ENCODE results near the gene MTRR. TPM values are rescaled to one million over a fixed set of nuclear protein-coding genes. Genes with fewer than 3 reads are reported as not detected.

MTRR gene
- 100 to 1,000 TPM in 1 of 4 donors, 10 to 100 TPM in 3; 39.8 to 138 (median 49.3) TPM for total RNA-seq

DNA sequence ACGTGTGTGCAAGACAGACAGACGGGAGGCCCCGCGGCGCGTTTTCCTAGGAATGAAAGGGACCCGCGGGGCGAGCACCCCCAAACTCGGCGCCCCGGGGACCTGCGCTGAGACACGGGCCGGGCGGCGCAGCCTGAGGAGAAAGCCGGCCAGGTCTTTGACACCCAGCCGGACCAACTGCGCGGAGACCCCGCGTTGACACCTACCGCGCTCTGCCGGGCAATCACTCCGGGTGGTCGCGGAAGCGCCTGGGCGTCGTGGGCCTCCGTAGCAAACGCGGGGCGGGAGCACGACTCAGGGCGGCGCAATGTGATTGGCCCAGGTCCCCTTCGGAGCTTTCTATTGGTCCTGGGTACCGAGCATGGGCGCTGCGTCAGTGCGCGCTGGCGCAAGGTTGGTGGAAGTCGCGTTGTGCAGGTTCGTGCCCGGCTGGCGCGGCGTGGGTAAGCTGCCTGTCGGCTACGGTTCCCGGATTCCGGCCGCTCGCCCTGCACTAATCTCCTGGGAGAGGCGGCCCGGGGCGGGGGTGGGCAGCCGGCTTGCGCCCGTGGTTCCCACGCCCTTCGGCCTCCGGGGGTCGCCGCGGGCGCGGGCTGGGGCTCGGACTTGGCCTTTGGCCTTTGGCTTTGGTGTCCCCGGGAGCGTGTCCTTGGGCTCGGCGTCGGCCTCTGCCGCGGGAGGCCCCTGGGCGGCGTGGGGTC, at the start of gene MTRR, which contains the start of gene FASTKD3:
Gene MTRR, plus strand, starts transcription at position 376 of the 701 bp plus-strand sequence. CDS start 1,647 bp downstream, outside the sequence.
Gene FASTKD3, minus strand, starts transcription at position 259 of the 701 bp plus-strand sequence. CDS start 948 bp downstream, outside the sequence.
- peak in 1 of 2 donors; percentile 78 for TF ChIP-seq POLR2A (IDR thresholded peaks at IDR 0.05)
- TF ChIP-seq, protein P1, sequence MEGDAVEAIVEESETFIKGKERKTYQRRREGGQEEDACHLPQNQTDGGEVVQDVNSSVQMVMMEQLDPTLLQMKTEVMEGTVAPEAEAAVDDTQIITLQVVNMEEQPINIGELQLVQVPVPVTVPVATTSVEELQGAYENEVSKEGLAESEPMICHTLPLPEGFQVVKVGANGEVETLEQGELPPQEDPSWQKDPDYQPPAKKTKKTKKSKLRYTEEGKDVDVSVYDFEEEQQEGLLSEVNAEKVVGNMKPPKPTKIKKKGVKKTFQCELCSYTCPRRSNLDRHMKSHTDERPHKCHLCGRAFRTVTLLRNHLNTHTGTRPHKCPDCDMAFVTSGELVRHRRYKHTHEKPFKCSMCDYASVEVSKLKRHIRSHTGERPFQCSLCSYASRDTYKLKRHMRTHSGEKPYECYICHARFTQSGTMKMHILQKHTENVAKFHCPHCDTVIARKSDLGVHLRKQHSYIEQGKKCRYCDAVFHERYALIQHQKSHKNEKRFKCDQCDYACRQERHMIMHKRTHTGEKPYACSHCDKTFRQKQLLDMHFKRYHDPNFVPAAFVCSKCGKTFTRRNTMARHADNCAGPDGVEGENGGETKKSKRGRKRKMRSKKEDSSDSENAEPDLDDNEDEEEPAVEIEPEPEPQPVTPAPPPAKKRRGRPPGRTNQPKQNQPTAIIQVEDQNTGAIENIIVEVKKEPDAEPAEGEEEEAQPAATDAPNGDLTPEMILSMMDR (IDR thresholded peaks at IDR 0.05) = no peak
- Histone ChIP-seq H3K27me3 (no peaks in the 10 kb centered on the region), H3K27ac (peak within 1 kb of the TSS; percentile 24 to 74 (median 71)), H3K9me3 (no peaks in the 10 kb centered on the region), H3K36me3 (peaks cover 0 to 2% of the 10 kb centered on the region in 2 donors), H3K4me1 (peaks cover 9 to 10% of the 10 kb centered on the region in 2 donors), H3K4me3 (replicated peaks in 1 of 3) (peak within 1 kb of the TSS; percentile 48 to 96 (median 66))
- peak; percentile 94 for DNase-seq
- intact Hi-C loops (cut with DNase I) = no loop called here
- WGBS, 2 donors = 1% methylated on average over 21 to 22 of the region's 83 CpGs

DNA sequence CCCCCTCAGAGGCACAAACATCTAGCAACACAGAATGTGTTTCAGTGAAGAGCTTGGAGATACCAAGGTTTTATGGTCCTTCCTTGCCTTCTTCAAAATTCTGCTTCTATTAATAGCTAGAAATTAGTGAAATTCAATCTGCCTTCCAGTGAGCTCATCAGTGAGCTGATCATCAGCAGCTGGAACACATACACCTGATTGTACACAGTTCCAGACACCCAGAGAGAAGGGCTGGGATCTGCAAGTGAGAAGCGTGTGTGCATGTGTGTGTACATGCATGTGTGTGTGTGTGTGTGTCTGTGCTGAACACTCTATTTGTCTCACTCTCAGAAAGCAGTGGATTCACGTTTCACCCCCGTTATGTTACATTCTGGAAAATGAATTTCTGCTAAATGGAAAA, 46.5 kb upstream of the MTRR start:
- TF ChIP-seq, protein P1 (IDR thresholded peaks at IDR 0.05) = no peak
- TF ChIP-seq POLR2A (IDR thresholded peaks at IDR 0.05) = no peak
- intact Hi-C loops (cut with DNase I) = no loop called here
- no peak overlapping the region for H3K27ac ChIP-seq
- H3K27me3 ChIP-seq = no peaks in the 10 kb centered on the region
- DNase-seq = no peak
- H3K36me3 ChIP-seq = no peaks in the 10 kb centered on the region
- WGBS, 2 donors = 93% methylated on average over 3 of the region's 3 CpGs
- no peaks in the 10 kb centered on the region for H3K9me3 ChIP-seq
- no peaks in the 10 kb centered on the region for H3K4me1 ChIP-seq
- no peak overlapping the region for H3K4me3 ChIP-seq (replicated peaks in 1 of 3)

DNA sequence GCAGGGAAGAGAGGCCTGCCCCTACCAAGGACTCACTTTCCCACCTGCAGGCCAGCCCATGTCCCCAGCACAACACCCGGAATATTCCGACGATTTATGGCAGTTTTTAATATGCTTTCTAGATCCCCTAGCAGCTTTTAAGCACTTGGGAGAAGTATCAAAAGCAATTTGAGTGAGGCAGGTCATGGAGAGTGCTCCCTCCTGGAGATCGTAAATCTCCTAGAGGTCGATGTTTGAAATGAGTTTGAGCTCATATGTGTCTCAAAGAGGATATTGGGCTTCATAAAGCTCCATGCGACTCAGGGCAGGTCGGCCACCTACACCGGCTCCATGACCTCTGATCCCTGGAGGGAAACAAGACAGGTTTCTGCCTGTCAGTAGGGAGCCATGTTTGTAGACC, 45.4 kb upstream of the MTRR start:
- H3K36me3 ChIP-seq = no peaks in the 10 kb centered on the region
- H3K9me3 ChIP-seq = no peaks in the 10 kb centered on the region
- no peak overlapping the region for H3K27ac ChIP-seq
- intact Hi-C loops (cut with DNase I) = no loop called here
- H3K4me3 ChIP-seq (replicated peaks in 1 of 3) = no peak overlapping the region
- no peaks in the 10 kb centered on the region for H3K4me1 ChIP-seq
- no peak for DNase-seq
- H3K27me3 ChIP-seq = no peaks in the 10 kb centered on the region
- no peak for TF ChIP-seq POLR2A (IDR thresholded peaks at IDR 0.05)
- TF ChIP-seq, protein P1 (IDR thresholded peaks at IDR 0.05) = no peak
- 81 to 91% methylated on average over 8 of the region's 8 CpGs for WGBS, 2 donors

DNA sequence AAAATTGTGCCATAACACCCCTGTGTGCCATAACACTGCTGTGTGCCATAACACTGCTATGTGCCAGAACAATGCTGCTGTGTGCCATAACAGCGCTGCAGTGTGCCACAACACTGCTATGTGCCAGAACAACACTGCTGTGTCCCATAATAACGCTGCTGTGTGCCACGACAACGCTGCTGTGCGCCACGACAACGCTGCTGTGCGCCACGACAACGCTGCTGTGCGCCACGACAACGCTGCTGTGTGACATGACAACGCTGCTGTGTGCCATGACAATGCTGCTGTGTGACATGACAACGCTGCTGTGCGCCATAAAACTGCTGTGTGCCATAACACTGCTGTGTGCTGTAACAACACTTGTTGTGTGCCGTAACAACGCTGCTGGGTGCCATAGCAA, 44.0 kb upstream of the MTRR start:
- intact Hi-C loops (cut with DNase I) = no loop called here
- TF ChIP-seq, protein P1 (IDR thresholded peaks at IDR 0.05) = no peak
- TF ChIP-seq POLR2A (IDR thresholded peaks at IDR 0.05) = no peak
- Histone ChIP-seq H3K4me1 (no peaks in the 10 kb centered on the region), H3K27me3 (no peaks in the 10 kb centered on the region), H3K27ac (no peak overlapping the region), H3K9me3 (no peaks in the 10 kb centered on the region), H3K4me3 (replicated peaks in 1 of 3) (no peak overlapping the region), H3K36me3 (no peaks in the 10 kb centered on the region)
- no peak for DNase-seq
- 91 to 95% methylated on average over 16 to 18 of the region's 18 CpGs for WGBS, 2 donors

DNA sequence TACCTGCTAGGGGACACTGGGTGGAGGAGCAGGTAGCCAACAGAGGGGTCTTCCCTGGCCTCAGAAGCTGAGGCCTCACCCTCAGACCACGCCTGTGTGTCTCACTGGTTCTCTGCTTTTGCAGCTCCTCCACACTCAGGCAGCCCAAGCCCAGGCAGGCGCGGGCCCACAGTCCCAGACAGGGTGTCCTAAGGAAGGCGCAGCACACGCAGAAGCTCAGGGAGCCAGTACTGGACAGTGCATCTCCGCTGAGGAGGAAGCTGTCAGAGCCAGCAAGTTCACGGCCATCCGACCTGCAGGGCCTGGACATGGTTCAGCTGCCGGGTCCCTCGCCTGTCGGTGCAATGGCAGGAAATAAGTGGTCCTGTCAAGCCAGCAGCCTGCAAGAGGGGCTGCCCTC, 43.3 kb upstream of the MTRR start:
- no peak for TF ChIP-seq POLR2A (IDR thresholded peaks at IDR 0.05)
- TF ChIP-seq, protein P1 (IDR thresholded peaks at IDR 0.05) = no peak
- intact Hi-C loops (cut with DNase I) = no loop called here
- no peaks in the 10 kb centered on the region for H3K36me3 ChIP-seq
- H3K9me3 ChIP-seq = no peaks in the 10 kb centered on the region
- no peak for DNase-seq
- H3K4me1 ChIP-seq = no peaks in the 10 kb centered on the region
- H3K4me3 ChIP-seq (replicated peaks in 1 of 3) = no peak overlapping the region
- H3K27me3 ChIP-seq = no peaks in the 10 kb centered on the region
- WGBS, 2 donors = 66 to 72% methylated on average over 7 to 10 of the region's 11 CpGs
- H3K27ac ChIP-seq = no peak overlapping the region

Measured in thyroid gland (tissue), 4 donors.